EH (cell line): ENCODE results near the gene LAMA1.
A peak's percentile ranks its signal among the peaks of the same experiment; 100 is the strongest.
"Not testable (repeated sequence)": the region's sequence is repeated elsewhere in the genome, so short reads cannot be mapped to it uniquely, and the experiment has no call there.

Source experiments
- DNase-seq: peaks from one replicate; pipeline ENCODE4 v3.0.0-alpha.2; 2015; ENCODE audit warnings: low read depth

The LAMA1 gene

GRCh38 chr18:6947338-6948030 lies 170.1 kb downstream of the LAMA1 start:
- DNase-seq: no peak

- DNase-seq: no peak
Measured at GRCh38 chr18:6943143-6943542, 174.5 kb downstream of the LAMA1 start.

- DNase-seq: no peak
Measured at GRCh38 chr18:6942742-6943141, 174.9 kb downstream of the LAMA1 start.

- DNase-seq: no peak
Measured at GRCh38 chr18:6941996-6942395, 175.6 kb downstream of the LAMA1 start.

GRCh38 chr18:6940451-6940850 lies 177.1 kb downstream of the LAMA1 start:
- no peak for DNase-seq

GRCh38 chr18:6939972-6940371 lies 177.6 kb downstream of the LAMA1 start:
- DNase-seq: no peak

- not testable (repeated sequence) for DNase-seq
Measured at GRCh38 chr18:6938403-6938802, 179.2 kb downstream of the LAMA1 start.

- DNase-seq: no peak
Measured at GRCh38 chr18:6938003-6938402, 179.6 kb downstream of the LAMA1 start.

- DNase-seq: no peak
Measured at GRCh38 chr18:6934859-6935258, 182.7 kb downstream of the LAMA1 start.

GRCh38 chr18:6929370-6930102 lies 188.1 kb downstream of the LAMA1 start:
- DNase-seq: no peak

GRCh38 chr18:6928359-6928758 lies 189.2 kb downstream of the LAMA1 start:
- DNase-seq: no peak

GRCh38 chr18:6927153-6927552 lies 190.4 kb downstream of the LAMA1 start:
- no peak for DNase-seq

GRCh38 chr18:6923220-6923619 lies 194.4 kb downstream of the LAMA1 start:
- no peak for DNase-seq

GRCh38 chr18:6921571-6921970 lies 196.0 kb downstream of the LAMA1 start:
- DNase-seq: no peak

- DNase-seq: peak; percentile 64
Measured at GRCh38 chr18:6920099-6920955, 197.3 kb downstream of the LAMA1 start.

GRCh38 chr18:6917072-6917471 lies 200.5 kb downstream of the LAMA1 start:
- DNase-seq: peak; percentile 2

GRCh38 chr18:6901286-6901926 lies 216.2 kb downstream of the LAMA1 start:
- no peak for DNase-seq

GRCh38 chr18:6891788-6892187 lies 225.8 kb downstream of the LAMA1 start:
- DNase-seq: peak; percentile 6
